ENCODE measurements around the gene PITX2.

Gene PITX2

DNA sequence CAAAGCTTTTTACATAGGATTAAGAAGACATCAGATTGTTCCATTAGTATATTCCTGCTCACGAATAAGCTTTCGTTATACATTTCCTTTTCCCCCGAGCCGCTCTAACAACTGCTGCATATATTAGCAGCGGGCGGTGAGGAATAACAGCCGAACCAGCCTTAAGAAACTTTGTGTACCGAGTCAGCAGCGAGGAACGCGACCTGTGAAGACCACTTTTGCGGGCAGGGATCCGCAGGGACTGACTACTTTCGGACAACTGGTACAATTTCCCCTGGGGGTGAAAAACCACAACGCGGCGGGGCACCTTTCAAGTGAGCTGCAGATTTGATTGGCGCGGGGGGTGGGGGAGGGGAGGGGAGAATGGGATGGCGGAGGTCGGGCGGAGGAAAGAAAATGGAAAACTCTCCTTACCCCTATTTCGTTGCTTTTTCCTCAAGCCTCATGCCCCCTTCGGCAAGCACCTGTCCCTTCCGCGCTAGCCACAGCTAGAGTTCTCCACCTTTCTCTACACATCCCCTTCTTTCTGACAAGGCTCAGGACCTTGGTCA is 5.9 kb upstream of the PITX2 start:
- TF ChIP-seq, protein P1, sequence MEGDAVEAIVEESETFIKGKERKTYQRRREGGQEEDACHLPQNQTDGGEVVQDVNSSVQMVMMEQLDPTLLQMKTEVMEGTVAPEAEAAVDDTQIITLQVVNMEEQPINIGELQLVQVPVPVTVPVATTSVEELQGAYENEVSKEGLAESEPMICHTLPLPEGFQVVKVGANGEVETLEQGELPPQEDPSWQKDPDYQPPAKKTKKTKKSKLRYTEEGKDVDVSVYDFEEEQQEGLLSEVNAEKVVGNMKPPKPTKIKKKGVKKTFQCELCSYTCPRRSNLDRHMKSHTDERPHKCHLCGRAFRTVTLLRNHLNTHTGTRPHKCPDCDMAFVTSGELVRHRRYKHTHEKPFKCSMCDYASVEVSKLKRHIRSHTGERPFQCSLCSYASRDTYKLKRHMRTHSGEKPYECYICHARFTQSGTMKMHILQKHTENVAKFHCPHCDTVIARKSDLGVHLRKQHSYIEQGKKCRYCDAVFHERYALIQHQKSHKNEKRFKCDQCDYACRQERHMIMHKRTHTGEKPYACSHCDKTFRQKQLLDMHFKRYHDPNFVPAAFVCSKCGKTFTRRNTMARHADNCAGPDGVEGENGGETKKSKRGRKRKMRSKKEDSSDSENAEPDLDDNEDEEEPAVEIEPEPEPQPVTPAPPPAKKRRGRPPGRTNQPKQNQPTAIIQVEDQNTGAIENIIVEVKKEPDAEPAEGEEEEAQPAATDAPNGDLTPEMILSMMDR (IDR thresholded peaks at IDR 0.05; ENCODE audit: low read length, missing control alignments): no peak

DNA sequence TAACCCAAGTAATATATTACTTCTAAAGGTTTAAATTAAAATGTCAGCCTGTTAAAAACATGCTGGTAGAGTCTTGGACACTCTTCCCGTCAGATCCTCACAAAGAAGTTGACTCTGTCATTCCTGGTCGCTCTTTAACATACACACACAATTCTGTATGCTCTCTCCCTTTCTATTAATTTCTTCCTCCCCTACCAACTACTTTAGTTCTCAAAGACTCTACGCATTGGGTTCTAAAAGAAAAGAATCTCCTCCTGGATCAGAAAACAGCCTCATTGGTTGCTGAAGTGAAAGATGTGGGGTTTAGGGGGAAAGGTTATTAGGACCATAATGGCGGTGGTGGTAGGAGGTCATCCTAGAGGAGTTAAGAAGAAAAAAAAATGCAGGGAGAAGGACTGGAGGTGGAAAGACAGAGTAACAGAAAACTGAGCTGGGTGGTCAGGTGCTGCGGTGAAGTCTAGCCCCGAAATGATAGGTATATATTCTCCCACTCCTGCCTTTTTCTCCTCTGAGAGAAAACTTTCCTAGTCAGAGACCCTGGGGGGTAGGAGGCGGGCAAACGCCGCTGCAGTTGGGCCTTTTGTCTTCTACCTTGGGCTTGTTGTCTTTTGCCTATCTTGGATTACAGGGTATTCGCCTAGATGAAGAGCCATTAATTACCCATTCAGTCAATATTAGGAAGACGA is 5.2 kb upstream of the PITX2 start:
- H3K4me3 ChIP-seq (replicated peaks; ENCODE audit: low read depth, low read length): no peak overlapping the region
- TF ChIP-seq, protein P1 (IDR thresholded peaks at IDR 0.05; ENCODE audit: low read length, missing control alignments): no peak
- DNase-seq (ENCODE audit: low read depth): no peak

More for the DNA sequence above, 5.9 kb upstream of the PITX2 start:
- DNase-seq (ENCODE audit: low read depth): no peak
- H3K4me3 ChIP-seq (replicated peaks; ENCODE audit: low read depth, low read length): no peak overlapping the region

DNA sequence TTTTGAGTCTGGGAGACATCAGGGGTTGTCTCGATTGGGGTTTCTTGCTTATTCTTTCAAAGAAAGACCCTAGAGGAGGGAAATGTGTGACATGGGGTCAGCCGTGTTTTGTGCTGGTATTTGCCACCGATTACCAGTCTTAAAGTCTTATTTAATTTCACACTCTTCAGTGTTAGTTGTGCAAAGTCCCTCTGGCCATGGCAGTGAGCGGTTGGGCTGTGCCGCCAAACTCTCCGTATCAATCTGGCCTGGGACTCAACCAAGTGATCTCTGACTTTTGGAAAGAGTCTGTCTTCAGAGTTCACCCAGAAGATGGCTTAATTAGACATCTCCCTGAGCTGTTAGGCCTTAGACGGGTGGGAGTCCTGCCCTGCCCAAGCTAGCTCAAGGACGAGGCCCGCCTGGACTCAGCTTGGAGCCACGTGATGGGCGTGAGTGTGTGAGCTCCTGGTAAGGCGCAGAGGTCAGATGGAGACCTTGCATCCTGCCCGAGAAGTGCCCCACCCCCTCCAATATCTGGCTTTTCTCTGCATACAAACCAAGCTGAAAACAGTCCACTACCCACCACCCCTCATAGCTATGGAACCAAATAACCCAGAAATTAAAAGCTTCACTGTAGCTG is 3.8 kb upstream of the PITX2 start:
- H3K4me3 ChIP-seq (replicated peaks; ENCODE audit: low read depth, low read length): no peak overlapping the region
- TF ChIP-seq, protein P1 (IDR thresholded peaks at IDR 0.05; ENCODE audit: low read length, missing control alignments): no peak
- no peak for DNase-seq (ENCODE audit: low read depth)

GRCh38 chr4:110625576-110626257 is 2.8 kb upstream of the PITX2 start:
- no peak overlapping the region for H3K4me3 ChIP-seq (replicated peaks; ENCODE audit: low read depth, low read length)
- TF ChIP-seq, protein P1 (IDR thresholded peaks at IDR 0.05; ENCODE audit: low read length, missing control alignments): no peak
- DNase-seq (ENCODE audit: low read depth): no peak

DNA sequence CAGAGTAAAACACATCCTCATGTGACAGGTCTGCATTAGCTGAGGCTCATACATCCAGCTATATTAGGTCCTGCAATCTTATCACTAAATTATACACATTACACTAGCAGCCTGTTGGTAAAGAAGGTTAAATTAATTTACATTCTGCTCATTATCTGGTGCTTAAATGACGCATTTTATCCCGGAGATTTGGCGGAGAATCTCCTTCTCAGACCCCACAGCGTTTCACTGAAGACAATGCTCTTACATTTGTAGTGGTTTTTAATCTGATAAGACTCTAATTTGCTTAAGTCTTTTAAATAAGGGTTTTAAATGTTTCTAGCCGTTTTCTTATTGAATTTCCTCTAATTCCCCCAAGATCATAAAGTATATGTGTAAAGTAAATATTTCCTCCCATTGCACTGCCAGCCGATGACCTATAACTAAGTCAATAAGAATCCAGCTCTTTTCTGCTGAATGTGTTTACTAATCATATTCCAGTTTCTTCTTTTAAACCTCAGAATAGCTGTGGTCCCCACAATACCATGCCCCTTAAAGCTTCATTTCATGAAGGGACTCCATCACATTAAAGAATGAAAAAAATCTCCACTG is 2.1 kb upstream of the PITX2 start:
- no peak for DNase-seq (ENCODE audit: low read depth)
- no peak overlapping the region for H3K4me3 ChIP-seq (replicated peaks; ENCODE audit: low read depth, low read length)
- TF ChIP-seq, protein P1 (IDR thresholded peaks at IDR 0.05; ENCODE audit: low read length, missing control alignments): no peak

GRCh38 chr4:110624398-110624780 is 1.5 kb upstream of the PITX2 start:
- no peak for DNase-seq (ENCODE audit: low read depth)
- no peak overlapping the region for H3K4me3 ChIP-seq (replicated peaks; ENCODE audit: low read depth, low read length)
- TF ChIP-seq, protein P1 (IDR thresholded peaks at IDR 0.05; ENCODE audit: low read length, missing control alignments): no peak
